ENCODE data around the gene CALN1. TPM values are rescaled to one million over a fixed set of nuclear protein-coding genes. Genes with fewer than 3 reads are reported as not detected.

CALN1 gene
- total RNA-seq, 1 donor from 2014 or later, result not detected

DNA sequence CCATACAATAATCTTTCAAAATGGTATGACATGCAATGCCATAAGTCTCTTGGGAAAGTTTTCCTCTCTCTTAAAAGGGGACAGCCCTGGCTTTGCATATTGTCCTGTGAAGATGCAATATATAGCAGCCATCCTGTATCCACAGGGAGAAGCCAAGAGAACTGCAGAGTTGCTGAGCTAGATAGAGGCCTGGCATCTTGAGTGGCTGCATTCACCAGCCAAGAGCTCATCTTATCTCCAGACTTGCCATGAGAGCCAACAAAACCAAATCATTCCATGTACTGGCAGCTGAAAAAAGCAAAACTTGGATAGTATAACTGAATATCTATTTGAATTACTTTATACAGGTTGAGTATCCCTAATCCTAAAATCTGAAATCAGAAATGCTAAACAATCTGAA is 348.8 kb downstream of the CALN1 start:
- Histone ChIP-seq H3K79me2 (ENCODE audit: insufficient read depth, low read length) (no peaks in the 10 kb centered on the region), H3K27ac (ENCODE audit: low read depth, low read length) (no peak overlapping the region), H3K9ac (ENCODE audit: low read length) (no peak overlapping the region), H3K4me3 (ENCODE audit: insufficient read depth, low read depth, low read length) (no peak overlapping the region), H3K4me1 (ENCODE audit: insufficient read depth, low read length) (no peaks in the 10 kb centered on the region), H2AFZ (ENCODE audit: low read depth, low read length) (no peak overlapping the region), H4K20me1 (ENCODE audit: insufficient read depth, low read length) (no peaks in the 10 kb centered on the region), H3K4me2 (ENCODE audit: low read length) (no peak overlapping the region), H3K27me3 (ENCODE audit: insufficient read depth, low read length) (no peaks in the 10 kb centered on the region), H3K36me3 (ENCODE audit: insufficient read depth, low read length) (no peaks in the 10 kb centered on the region), H3K9me3 (ENCODE audit: insufficient read depth, low read depth, low read length) (no peaks in the 10 kb centered on the region)
- H3K36me3 Mint-ChIP-seq (ENCODE audit: low read depth, unreplicated experiment), result no peaks in the 10 kb centered on the region
- DNase-seq (ENCODE audit: low read depth) (no peak), FAIRE-seq (no peak)
- H3K9me3 Mint-ChIP-seq (ENCODE audit: unreplicated experiment), result no peaks in the 10 kb centered on the region
- no peak overlapping the region for H3K4me3 Mint-ChIP-seq (ENCODE audit: unreplicated experiment)
- no peaks in the 10 kb centered on the region for H3K4me1 Mint-ChIP-seq (ENCODE audit: low read depth, unreplicated experiment)
- H3K27ac Mint-ChIP-seq (ENCODE audit: unreplicated experiment), result no peak overlapping the region
- H3K27me3 Mint-ChIP-seq (ENCODE audit: low read depth, unreplicated experiment), result no peaks in the 10 kb centered on the region
- no peak for TF ChIP-seq EZH2 (IDR thresholded peaks at IDR 0.05; ENCODE audit: insufficient read depth, low read length)
- TF ChIP-seq, protein P1, sequence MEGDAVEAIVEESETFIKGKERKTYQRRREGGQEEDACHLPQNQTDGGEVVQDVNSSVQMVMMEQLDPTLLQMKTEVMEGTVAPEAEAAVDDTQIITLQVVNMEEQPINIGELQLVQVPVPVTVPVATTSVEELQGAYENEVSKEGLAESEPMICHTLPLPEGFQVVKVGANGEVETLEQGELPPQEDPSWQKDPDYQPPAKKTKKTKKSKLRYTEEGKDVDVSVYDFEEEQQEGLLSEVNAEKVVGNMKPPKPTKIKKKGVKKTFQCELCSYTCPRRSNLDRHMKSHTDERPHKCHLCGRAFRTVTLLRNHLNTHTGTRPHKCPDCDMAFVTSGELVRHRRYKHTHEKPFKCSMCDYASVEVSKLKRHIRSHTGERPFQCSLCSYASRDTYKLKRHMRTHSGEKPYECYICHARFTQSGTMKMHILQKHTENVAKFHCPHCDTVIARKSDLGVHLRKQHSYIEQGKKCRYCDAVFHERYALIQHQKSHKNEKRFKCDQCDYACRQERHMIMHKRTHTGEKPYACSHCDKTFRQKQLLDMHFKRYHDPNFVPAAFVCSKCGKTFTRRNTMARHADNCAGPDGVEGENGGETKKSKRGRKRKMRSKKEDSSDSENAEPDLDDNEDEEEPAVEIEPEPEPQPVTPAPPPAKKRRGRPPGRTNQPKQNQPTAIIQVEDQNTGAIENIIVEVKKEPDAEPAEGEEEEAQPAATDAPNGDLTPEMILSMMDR (IDR thresholded peaks at IDR 0.05; ENCODE audit: insufficient read depth, low read depth, low read length), result no peak

- no peak overlapping the region for H3K4me3 ChIP-seq (ENCODE audit: insufficient read depth, low read depth, low read length)
- H3K4me1 ChIP-seq (ENCODE audit: insufficient read depth, low read length), result no peaks in the 10 kb centered on the region
- Mint-ChIP-seq H3K27ac (ENCODE audit: unreplicated experiment) (no peak overlapping the region), H3K9me3 (ENCODE audit: unreplicated experiment) (no peaks in the 10 kb centered on the region), H3K4me3 (ENCODE audit: unreplicated experiment) (no peak overlapping the region), H3K27me3 (ENCODE audit: low read depth, unreplicated experiment) (no peaks in the 10 kb centered on the region), H3K36me3 (ENCODE audit: low read depth, unreplicated experiment) (no peaks in the 10 kb centered on the region), H3K4me1 (ENCODE audit: low read depth, unreplicated experiment) (no peaks in the 10 kb centered on the region)
- no peak overlapping the region for H3K4me2 ChIP-seq (ENCODE audit: low read length)
- FAIRE-seq, result no peak
- H3K9me3 ChIP-seq (ENCODE audit: insufficient read depth, low read depth, low read length), result no peaks in the 10 kb centered on the region
- no peak for DNase-seq (ENCODE audit: low read depth)
- no peaks in the 10 kb centered on the region for H3K27me3 ChIP-seq (ENCODE audit: insufficient read depth, low read length)
- no peak overlapping the region for H3K27ac ChIP-seq (ENCODE audit: low read depth, low read length)
- no peak overlapping the region for H3K9ac ChIP-seq (ENCODE audit: low read length)
- no peaks in the 10 kb centered on the region for H3K79me2 ChIP-seq (ENCODE audit: insufficient read depth, low read length)
- H4K20me1 ChIP-seq (ENCODE audit: insufficient read depth, low read length), result no peaks in the 10 kb centered on the region
- no peaks in the 10 kb centered on the region for H3K36me3 ChIP-seq (ENCODE audit: insufficient read depth, low read length)
- TF ChIP-seq, protein P1 (IDR thresholded peaks at IDR 0.05; ENCODE audit: insufficient read depth, low read depth, low read length), result no peak
- TF ChIP-seq EZH2 (IDR thresholded peaks at IDR 0.05; ENCODE audit: insufficient read depth, low read length), result no peak
- no peak overlapping the region for H2AFZ ChIP-seq (ENCODE audit: low read depth, low read length)
Measured at GRCh38 chr7:72062666-72063065, 349.5 kb downstream of the CALN1 start.

- Mint-ChIP-seq H3K4me3 (ENCODE audit: unreplicated experiment) (no peak overlapping the region), H3K9me3 (ENCODE audit: unreplicated experiment) (no peaks in the 10 kb centered on the region), H3K36me3 (ENCODE audit: low read depth, unreplicated experiment) (no peaks in the 10 kb centered on the region), H3K27me3 (ENCODE audit: low read depth, unreplicated experiment) (no peaks in the 10 kb centered on the region), H3K27ac (ENCODE audit: unreplicated experiment) (no peak overlapping the region), H3K4me1 (ENCODE audit: low read depth, unreplicated experiment) (no peaks in the 10 kb centered on the region)
- no peaks in the 10 kb centered on the region for H4K20me1 ChIP-seq (ENCODE audit: insufficient read depth, low read length)
- H3K27ac ChIP-seq (ENCODE audit: low read depth, low read length), result no peak overlapping the region
- no peak overlapping the region for H3K4me2 ChIP-seq (ENCODE audit: low read length)
- H3K27me3 ChIP-seq (ENCODE audit: insufficient read depth, low read length), result no peaks in the 10 kb centered on the region
- no peak for FAIRE-seq
- no peak overlapping the region for H2AFZ ChIP-seq (ENCODE audit: low read depth, low read length)
- no peaks in the 10 kb centered on the region for H3K79me2 ChIP-seq (ENCODE audit: insufficient read depth, low read length)
- no peaks in the 10 kb centered on the region for H3K36me3 ChIP-seq (ENCODE audit: insufficient read depth, low read length)
- DNase-seq (ENCODE audit: low read depth), result no peak
- H3K4me1 ChIP-seq (ENCODE audit: insufficient read depth, low read length), result no peaks in the 10 kb centered on the region
- no peak for TF ChIP-seq EZH2 (IDR thresholded peaks at IDR 0.05; ENCODE audit: insufficient read depth, low read length)
- TF ChIP-seq, protein P1 (IDR thresholded peaks at IDR 0.05; ENCODE audit: insufficient read depth, low read depth, low read length), result no peak
- H3K4me3 ChIP-seq (ENCODE audit: insufficient read depth, low read depth, low read length), result no peak overlapping the region
- H3K9me3 ChIP-seq (ENCODE audit: insufficient read depth, low read depth, low read length), result no peaks in the 10 kb centered on the region
- no peak overlapping the region for H3K9ac ChIP-seq (ENCODE audit: low read length)
Measured at GRCh38 chr7:72059925-72060324, 352.2 kb downstream of the CALN1 start.

All from astrocyte (in vitro differentiated cells and primary cell).